Measurements from ENCODE around the gene KPNA6.
"Not testable (repeated sequence)": the region's sequence is repeated elsewhere in the genome, so short reads cannot be mapped to it uniquely, and the experiment has no call there.

The KPNA6 gene

DNA sequence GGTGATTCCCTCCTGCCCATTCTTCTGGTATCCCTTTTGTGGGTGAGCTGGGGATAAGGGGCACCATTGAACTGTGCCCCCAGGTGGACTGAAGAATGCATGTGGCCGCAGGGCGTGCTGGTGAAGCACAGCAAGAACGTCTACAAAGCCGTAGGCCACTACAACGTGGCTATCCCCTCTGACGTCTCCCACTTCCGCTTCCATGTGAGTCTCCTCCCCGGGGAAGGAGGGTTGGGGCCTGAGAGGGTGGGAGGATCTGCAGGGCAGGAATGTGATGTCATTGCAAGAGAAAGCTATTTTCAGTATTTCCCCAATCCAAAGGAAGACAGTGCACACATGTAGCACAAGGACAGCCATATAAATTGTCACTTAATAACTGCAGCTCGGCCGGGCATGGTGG is 7.5 kb upstream of the KPNA6 start:
- no peak for DNase-seq (ENCODE audit: low read depth in 1 of 2, low spot score in 1 of 2)

DNA sequence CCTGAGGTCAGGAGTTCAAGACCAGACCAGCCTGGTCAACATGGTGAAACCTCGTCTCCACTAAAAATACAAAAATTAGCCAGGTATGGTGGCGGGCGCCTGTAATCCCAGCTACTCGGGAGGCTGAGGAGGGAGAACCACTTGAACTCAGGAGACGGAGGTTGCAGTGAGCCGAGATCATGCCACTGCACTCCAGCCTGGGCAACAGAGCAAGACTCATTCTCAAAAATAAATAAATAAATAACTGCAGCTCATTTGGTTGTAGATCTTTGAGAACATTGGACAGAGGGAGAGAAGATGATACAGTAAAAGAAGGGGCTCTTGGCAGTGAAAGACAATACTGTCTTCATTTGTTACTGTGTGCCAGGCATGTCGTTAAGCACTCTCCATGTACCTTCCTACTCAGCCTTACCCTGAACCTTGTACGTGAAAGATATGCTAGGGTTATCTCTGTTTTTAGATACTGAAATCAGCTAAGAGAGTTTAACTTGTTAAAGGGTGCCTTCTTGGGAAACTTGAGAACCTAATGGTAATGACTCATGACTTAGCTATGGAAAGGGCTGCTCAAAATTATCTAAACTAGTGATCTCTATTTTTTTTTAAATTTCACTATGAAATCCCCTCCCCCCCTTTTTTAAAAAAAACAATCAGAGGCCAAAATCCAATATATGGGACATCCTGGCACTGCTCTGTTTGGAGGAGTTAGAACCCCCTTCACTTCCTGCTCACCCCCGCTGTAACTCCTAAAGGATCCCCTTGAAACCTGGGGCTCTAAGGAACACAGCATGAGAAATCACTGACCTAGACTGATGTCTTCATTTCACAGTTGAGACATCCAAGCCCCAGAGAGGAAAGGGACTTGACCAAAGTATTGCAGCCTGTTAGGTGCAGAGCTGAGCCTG is 6.8 kb upstream of the KPNA6 start:
- no peak for DNase-seq (ENCODE audit: low read depth in 1 of 2, low spot score in 1 of 2)

DNA sequence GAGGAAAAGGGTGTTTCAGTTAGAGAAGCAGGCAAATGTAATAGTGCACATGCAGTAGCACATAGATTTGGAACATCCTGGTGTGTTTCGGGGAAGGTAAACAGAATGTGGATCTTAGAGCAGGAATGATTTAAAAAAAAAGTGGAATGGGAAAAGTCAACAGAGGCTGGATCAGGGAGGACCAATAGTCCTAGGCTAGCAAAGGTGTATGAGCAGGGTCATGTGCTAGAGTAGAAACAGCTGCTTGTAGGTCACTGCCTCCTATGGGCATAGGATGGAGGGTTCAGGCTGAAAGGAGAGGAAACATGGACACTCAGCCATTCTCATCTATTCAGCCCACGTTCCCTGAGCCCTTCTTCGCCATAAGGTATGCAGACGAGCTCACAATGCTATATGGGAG is 3.7 kb upstream of the KPNA6 start:
- no peak for DNase-seq (ENCODE audit: low read depth in 1 of 2, low spot score in 1 of 2)

DNA sequence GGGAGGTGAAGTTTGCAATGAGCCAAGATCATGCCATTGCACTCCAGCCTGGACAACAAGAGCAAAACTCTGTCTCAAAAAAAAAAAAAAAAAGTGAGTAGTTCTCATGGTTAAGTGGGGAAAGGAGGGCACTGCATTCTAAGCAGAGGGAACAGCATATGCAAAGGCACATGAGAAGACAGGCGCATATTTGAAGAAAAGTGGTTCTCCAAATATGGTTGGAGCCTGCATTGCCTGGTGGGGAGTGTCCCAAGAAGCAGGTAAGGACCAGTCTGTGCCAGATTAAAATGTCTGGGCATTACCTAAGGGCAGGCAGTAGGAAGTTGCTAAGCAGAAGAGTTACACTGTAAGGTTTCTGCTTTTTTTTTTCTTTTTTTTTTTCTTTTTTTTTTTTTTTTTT is 2.5 kb upstream of the KPNA6 start:
- DNase-seq (ENCODE audit: low read depth in 1 of 2, low spot score in 1 of 2): no peak

DNA sequence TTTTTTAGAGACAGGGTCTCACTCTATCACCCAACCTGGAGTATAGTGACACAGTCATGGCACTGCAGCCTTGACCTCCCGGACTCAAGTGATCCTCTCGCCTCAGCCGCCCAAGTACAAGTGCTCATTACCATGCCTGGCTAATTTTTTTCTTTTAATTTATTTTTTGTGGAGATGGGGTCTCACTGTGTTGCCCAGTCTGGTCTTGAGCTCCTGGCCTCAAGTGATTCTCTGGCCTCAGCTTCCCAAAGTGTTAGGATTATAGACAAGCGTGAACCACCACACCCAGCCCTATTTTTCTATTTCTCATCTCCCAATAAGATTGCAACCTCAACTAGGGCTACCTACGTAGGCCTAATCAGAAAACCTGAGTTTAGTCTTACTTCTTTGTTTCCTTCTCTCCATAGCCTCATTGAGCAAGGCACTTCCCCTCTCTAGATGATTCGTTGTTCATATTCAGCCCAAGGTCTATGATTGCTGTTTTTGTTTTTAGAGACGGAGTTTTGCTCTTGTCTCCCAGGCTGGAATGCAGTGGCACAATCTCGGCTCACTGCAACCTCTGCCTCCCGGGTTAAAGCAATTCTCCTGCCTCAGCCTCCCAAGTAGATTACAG is 1.1 kb upstream of the KPNA6 start:
- DNase-seq (ENCODE audit: low read depth in 1 of 2, low spot score in 1 of 2): no peak

DNA sequence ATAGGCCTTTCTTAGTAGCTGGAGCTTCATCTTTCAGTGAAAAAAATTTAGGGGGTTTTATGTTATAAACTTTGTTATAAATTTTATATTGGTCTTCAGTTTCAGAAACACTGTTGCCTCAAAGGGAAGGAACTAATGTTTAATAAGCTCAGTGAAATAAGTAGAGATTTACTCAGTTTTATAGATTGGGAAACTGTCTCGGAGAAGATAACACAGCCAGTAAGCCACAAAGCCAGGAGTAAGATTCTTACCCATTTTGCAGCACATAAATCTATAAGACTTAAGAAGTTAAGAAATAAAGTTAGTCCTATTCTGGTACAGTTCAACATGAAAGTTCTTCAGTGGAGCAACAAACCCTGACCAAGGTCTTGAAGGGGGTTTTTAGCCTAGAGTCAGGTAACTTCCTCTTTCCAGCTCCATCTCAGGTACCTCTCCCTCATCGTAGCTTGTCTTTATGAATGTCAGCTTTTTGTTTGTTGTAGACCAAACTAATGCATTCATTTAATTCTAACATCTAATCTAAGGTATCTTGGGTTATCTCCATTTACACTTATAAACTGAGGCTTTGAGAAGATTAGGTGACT is 3.3 kb downstream of the KPNA6 start:
- no peak for DNase-seq (ENCODE audit: low read depth in 1 of 2, low spot score in 1 of 2)

DNA sequence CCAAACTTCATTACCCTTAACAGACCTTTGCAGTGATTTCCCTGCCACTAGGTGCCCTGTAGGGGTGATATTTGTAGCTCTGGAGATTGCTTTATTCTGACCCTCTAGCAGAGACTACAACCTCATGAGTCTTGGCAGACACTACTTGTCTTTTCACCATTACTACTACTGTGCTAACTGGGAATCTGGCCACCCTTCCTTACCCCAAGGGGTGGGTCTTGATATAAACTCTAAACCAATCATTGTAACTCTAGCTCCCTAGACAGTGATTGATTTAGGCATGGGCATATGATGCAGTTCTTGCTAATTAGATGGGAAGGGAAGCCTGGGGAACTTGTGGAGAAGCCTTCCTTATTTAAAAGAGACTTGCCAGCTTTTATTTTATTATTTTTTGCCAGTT is 3.9 kb downstream of the KPNA6 start:
- DNase-seq (ENCODE audit: low read depth in 1 of 2, low spot score in 1 of 2): no peak

DNA sequence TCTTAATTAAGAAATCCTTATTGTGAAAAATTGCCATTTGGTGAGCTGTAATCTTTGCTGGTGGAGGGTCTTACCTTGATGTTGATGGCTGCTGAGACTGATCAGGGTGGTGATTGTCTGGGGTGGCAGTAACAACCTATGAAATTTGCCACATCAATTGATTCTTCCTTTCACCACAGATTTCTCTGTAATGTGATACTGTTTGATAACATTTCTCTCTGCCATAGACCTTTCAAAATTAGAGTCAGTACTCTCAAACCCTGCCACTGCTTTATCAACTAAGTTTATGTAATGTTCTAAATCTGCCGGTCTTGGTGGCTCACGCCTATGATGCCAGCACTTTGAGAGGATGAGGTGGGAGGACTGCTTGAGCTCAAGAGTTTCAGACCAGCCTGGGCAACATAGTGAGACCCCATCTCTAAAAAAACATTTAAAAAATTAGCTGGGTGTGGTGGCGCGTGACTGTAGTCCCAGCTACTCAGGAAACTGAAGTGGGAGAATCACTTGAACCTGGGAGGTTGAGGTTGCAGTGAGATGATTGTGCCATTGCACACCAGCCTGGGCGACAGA is 5.0 kb downstream of the KPNA6 start:
- no peak for DNase-seq (ENCODE audit: low read depth in 1 of 2, low spot score in 1 of 2)

DNA sequence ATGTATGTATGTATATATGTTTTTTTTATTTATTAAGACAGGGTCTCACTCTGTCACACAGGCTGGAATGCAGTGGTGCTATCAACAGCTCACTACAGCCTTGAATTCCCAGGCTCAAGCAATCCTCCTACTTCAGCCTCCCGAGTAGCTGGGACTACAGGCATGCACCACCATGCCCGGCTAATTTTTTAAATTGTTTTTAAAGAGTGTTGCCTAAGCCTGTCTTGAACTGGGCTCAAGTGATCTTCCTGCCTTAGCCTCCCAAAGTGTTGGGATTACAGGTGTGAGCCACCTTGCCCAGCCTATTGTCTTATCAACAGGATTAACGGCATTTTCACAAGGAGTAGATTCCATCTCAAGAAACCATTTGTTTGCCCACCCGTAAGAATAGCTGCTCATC is 5.6 kb downstream of the KPNA6 start:
- not testable (repeated sequence) for DNase-seq (ENCODE audit: low read depth in 1 of 2, low spot score in 1 of 2)

DNA sequence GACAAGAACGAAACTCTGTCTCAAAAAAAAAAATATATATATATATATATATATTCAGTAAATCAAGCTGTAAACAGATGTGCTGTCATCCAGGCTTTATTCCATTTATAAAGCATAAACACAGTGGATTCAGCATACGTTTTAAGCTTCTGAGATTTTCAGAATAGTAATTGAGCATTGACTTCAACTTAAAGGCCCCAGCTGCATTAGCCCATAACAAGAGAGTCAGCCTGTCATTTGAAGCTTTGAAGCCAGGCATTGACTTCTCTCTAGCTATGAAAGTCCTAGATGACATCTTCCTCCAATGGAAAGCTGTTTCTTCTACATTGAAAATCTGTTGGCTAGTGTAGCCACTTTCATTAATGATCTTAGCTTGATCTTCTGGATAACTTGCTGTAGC is 6.6 kb downstream of the KPNA6 start:
- no peak for DNase-seq (ENCODE audit: low read depth in 1 of 2, low spot score in 1 of 2)

DNA sequence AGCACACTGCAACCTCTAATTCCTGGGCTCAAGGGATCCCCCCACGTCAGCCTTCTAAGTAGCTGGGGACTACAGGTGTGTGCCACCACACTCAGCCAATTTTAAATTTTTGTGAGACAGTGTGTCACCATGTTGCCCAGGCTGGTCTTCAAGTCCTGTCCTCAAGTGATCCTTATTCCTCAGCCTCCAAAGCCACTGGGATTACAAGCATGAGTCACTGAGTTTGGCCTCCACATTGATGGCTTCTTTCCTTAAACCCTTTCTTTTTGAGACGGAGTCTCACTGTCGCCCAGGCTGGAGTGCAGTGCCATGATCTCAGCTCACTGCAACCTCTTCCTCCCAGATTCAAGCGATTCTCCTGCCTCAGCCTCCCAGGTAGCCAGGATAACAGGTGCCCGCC is 7.6 kb downstream of the KPNA6 start:
- no peak for DNase-seq (ENCODE audit: low read depth in 1 of 2, low spot score in 1 of 2)

DNA sequence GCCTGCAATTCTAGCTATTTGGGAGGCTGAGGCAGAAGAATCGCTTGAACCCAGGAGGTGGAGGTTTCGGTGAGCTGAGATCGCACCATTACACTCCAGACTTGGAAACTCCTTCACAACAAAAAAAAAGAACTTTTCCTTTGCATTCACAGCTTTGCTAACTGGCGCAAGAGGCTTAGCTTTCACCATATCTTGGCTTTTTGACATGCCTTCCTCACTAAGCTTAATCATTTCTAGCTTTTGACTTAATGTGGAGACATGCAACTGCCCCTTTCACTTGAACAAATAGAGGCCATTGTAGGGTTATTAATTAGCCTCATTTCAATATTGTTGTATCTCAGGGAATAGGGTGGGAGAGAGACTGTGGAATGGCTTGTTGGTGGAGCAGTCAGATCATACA is 8.7 kb downstream of the KPNA6 start:
- DNase-seq (ENCODE audit: low read depth in 1 of 2, low spot score in 1 of 2): no peak

DNA sequence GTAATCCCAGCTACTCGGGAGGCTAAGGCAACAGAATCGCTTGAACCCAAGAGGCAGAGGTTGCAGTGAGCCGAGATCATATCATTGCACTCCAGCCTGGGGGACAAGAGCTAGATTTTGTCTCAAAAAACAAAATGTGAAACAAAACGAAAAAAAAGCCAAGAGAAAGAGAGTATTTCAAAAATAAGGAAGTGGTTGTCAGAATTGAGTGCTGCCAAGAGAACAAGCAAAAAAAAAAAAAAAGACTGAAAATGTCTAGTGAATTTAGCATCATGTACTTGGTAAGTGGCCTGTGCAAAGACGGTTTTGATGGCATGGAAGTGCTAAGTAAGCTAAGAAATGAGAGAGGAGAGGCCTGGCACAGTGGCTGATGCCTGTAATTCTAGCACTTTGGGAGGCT is 14.3 kb downstream of the KPNA6 start:
- no peak for DNase-seq (ENCODE audit: low read depth in 1 of 2, low spot score in 1 of 2)

DNA sequence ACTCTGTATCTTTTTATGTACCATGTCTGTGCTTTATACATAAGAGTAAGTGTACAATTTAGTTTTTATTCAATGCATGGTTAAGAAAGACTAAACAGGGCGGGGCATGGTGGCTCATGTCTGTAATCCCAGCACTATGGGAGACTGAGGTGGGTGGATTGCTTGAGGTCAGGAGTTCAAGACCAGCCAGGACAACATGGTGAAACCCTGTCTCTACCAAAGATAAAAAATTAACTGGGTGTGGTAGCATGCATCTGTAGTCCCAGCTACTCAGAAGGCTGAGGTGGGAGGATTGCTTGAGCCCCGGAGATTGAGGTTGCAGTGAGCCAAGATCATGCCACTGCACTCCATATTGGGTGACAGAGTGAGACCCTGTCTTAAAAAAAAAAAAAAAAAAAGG is 15.5 kb downstream of the KPNA6 start:
- DNase-seq (ENCODE audit: low read depth in 1 of 2, low spot score in 1 of 2): not testable (repeated sequence)

DNA sequence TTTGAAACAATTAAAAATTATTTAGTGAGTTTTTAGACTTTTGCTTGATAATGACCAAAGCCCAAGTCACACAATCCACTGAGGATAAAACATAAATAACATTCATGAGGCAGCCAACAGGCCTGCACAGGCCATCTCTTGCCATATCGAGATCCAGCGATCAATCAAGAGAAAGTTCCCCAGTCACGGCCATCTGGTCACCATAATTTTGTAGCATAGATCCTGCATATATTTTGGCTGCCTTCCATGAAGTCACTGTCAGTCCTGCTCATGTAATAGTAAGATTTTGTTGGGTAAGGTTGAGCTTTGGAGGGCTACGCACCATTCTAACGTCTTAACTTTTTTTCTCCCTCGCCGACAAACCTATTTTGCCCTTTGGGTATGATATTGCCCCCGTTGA is 17.5 kb downstream of the KPNA6 start:
- DNase-seq (ENCODE audit: low read depth in 1 of 2, low spot score in 1 of 2): no peak

DNA sequence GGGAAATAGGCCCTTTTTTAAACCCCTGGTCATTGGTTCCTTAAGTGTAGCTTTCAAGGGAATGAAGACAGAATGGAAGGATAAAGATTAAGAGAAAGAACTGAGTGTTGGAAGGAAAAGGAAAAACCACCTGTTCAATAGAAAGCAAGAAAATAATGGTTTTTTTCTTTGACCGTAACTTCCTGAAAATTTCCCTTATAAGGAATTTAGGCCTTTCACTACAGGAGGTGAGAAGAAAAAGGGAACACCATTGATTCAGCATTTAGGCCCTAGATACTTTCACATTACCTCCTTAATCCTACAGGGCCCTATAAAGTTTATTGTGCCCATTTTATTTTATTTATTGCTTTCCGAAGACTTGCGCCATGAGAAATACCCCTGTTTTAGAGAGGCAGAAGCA is 18.9 kb downstream of the KPNA6 start:
- DNase-seq (ENCODE audit: low read depth in 1 of 2, low spot score in 1 of 2): no peak

DNA sequence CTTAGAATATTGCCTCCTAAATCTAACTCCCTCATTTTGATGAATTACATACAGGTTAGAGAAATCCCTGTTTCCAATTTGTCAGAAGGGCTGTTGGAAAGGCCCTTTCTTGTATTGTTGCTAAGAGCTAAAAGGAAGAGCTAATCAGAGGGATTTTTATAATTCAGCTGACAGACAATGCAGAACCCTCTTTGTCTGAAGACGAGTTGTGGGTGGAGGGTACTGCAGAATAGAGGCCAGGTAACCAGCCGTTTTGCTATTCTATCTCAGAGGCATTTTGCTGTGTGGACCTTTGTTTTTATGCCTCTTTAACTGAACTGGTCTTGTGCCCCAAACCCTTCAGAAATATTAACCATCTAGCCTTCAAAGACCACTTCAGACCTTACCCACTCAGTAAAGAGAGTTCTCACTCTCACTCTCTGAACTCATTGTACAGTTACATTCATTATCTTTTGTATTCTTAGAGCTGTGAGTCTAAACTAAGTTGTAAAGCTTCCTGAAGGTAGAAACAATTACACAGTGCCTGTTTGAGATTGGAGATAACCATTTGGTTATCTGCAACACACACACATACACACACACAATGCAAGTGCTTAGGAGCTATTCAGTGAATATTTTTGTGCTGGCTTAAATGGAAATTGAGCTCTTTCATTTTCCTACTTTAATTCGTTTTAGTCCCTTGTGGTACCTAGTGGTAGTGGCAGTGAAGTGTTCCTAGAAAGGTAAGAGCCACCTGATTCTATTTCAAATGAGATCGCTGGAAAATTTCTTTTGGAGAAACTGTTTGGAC is 19.7 kb downstream of the KPNA6 start:
- DNase-seq (ENCODE audit: low read depth in 1 of 2, low spot score in 1 of 2): no peak

DNA sequence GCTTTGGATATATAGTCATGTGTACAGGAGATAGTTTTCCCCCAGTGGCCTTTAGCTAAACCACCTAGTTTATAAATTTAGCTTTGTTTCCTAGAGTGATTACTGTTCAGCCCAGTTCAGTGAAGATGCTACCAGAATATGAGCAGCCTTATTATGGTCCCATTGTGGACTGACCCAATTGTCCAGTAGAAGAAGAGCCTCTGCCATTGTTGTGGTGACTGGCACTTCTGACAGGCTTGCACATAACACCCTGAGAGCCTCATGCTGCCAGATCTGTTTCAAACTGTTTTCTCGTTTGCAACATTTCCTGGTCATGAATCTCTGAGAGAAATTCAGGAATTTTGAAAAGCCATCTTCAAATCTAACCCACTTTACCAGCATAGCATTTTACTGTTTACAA is 20.6 kb downstream of the KPNA6 start:
- no peak for DNase-seq (ENCODE audit: low read depth in 1 of 2, low spot score in 1 of 2)

DNA sequence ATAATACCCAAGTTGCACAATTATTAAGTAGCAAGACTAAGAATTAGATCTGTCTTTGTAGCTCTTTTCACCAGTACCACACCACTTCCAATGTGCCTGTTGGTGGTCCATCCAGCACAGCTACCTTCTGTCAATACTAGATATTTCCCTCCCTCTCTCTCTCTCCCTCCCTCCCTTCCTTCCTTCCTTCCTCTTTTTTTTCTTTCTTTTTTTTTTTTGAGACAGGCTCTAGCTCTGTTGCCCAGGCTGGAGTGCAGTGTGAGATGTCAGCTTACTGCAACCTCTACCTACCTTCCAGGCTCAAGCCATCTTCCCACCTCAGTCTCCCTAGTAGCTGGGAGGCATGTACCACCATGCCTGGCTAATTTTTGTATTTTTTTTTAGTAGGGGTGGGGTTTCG is 21.1 kb downstream of the KPNA6 start:
- no peak for DNase-seq (ENCODE audit: low read depth in 1 of 2, low spot score in 1 of 2)

DNA sequence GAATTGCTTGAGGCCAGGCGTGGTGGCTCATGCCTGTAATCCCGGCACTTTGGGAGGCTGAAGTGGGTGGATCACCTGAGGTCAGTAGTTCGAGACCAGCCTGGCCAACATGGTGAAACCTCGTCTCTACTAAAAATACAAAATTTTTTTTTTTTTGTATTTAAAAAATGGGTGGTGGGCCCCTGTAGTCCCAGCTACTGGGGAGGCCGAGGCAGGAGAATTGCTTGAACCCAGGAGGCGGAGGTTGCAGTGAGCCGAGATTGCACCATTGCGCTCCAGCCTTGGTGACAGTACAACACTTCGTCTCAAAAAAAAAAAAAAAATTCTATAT is 26.1 kb downstream of the KPNA6 start:
- not testable (repeated sequence) for DNase-seq (ENCODE audit: low read depth in 1 of 2, low spot score in 1 of 2)

DNA sequence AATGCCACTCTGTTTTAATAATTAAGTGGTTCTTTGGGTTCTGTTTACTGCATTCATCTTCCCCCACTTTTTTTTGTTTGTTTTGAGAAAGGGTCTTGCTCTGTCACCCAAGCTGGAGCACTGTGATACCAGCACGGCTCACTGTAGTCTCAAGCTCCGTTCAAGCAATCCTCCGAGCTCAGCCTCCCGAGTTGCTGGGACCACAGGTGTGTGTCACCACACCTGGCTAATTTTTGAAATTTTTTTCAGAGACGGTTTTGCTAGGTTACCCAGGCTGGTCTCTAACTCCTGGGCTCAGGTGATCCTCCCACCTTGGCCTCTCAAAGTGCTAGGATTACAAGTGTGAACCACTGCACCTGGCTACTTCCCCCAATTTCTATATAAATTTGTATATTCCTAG is 29.3 kb downstream of the KPNA6 start:
- DNase-seq (ENCODE audit: low read depth in 1 of 2, low spot score in 1 of 2): no peak

DNA sequence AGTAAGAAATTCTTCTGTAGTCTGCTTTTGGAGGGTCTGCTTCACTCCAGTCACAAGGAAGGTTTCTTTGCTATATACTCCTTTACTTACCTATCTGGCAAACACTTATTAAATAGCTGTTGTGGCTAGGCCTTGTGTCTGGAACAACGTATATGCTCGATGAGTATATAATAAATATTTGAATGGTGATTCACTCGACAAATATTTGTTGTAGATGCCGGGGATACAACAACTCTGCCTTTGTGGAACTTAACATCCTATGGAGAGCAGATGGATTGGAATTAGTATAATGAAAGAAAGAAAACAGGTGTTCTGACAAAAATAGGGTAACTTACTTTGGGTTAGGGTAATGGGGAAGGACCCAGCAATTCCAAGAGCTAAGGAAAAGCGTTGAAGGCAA is 31.1 kb downstream of the KPNA6 start:
- DNase-seq (ENCODE audit: low read depth in 1 of 2, low spot score in 1 of 2): no peak

All from stimulated activated CD4-positive, alpha-beta T cell treated with anti-CD3 and anti-CD28 coated beads, Interleukin-15, amount 100 ng/mL, for 1 hour (primary cell).